GM18526 (cell line): ENCODE results near the gene BTBD9.

ENCODE experiments used
- POLR2A ChIP-seq: IDR thresholded peaks from 3 replicates; pipeline ENCODE4 v1.6.1; 2011; ENCODE audit not compliant: insufficient read length; ENCODE audit errors: extremely low read depth

The BTBD9 gene

DNA sequence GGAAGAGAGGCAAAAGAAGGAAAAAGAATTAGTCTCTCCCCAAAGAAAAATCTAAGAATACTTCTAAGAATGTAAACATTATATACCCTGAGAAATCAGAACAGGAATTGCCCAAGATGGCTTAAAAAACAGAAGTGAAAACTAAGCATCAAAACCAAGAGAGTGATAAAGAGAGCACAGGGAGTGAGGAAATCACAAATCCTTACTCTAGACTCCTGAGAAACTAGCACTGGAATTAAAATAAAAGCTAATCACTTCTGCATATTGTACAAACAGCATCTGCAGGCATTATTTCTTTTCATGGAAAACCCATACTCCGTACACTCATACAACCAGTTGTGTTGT lies 285.7 kb downstream of the BTBD9 start:
- TF ChIP-seq POLR2A: no peak

DNA sequence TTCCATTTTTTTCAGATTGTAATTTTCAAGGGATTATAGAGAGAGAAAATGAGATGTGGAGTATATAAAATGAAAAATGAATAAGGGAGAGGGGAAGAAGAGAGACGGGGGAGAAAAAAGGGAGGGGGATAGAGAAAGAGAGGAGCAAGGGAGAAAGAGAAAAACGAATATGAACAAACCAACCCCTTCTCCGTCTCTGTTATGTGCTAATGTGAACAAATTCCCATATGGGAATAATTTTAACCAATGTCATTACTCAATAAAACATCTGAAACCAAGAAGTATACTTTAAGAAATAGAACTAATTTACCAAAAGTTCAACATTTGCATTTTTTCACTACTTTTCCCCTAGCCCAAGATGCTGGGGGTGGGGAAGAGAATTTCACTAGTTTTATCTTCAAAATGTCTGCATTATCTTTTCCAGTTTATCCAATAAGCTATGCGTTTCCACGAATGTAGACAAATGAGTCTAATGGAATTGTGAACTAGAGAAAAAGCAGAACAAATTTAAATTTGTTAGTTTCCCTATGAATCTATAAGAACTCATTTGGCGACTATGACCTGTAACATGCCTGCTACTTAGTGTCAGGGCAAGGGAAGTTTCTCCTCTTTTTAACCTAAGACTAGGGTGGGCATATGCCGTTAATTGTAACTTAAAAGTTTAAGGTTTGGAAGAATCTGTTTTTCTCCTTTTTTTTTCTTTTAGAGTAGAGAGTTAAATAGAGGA lies 286.3 kb downstream of the BTBD9 start:
- TF ChIP-seq POLR2A: no peak

DNA sequence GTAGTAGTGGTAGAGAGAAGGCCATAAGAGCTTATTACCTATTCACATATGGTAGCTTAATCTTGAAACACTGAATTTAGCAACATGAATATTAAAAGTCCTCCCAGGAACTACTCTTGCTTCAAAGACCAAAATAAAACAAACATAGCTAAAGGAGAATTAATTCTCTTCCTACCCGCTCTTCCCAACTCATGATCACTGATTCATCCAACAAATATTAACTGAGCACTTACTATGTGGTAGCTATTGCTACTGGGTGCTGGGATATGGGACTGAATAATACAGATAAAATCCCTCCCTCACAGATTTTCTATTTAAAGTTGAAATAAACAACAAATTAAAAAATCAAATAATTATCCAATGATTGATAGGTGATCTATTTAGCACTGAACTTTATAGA lies 287.1 kb downstream of the BTBD9 start:
- no peak for TF ChIP-seq POLR2A

DNA sequence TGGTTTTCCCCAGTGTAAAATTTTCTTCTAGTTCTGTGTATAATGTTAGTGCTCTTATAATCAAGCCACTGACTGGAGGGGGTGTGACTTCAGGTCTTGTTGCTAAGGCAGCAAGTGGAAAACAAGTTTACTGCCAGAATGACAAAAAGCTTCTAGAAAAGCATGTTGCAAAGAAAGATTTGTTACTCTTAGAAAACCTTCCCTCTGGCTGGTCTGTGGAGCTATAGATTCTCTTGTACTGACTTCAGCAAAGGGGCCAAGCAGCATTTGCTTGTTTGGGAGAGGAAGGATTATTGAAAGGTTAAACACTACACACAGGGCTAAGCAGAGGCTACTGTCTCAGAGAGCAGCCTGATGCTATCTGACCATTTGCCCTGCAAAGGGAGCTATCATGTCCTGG lies 288.8 kb downstream of the BTBD9 start:
- TF ChIP-seq POLR2A: no peak

DNA sequence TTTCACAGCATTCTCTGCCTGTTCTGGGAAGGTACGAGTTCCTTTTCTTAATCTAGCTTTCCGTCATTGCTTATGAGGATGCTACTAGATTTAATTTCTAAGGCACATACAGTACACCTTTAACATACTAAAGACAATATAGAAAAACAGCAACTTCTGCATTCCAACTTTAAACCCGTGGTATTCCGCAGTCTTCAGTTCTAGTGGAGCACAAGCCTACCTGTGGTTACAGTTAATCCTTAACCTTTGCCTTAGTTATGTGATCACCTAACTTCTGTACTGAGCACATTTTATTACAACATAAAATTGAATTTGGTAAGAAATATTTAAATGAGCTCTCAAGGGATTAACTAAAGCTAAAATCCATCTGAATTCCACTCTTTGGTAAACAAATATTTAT lies 289.5 kb downstream of the BTBD9 start:
- TF ChIP-seq POLR2A: no peak

DNA sequence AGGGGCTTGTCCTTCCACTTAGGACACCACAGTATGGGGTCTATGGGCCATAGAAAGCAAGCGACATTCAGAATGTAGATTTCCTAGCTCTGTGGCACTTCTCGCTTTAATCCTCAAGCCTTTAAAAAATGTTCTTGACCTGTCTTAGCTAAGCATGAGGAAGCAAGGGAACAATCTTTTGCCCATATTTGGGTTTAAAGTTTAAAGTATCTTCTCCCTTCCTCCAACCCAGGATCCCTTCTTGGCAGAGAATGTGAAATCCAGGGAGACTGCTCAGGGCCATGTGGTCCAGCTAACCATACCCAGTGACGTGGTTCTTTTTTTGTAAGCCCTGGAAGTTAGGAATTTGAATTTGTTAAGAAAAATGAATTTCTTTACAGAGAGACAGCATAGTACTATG lies 289.9 kb downstream of the BTBD9 start:
- TF ChIP-seq POLR2A: no peak

DNA sequence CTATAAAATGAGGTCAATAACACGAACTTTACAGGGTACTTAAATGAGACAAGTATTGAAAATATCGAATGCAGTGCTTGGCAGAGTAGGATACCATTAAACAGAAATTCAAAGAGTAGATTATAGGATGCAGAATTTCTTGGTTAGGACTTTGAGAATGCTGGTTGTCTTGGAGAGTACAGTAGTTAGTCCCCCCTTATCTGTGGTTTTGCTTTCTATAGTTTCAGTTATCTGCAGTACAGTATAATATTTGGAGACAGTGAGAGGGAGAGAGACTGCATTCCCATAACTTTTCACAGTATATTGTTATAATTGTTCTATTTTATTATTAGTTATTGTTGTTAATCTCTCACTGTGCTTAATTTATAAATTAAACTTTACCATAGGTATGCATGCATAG lies 290.5 kb downstream of the BTBD9 start:
- no peak for TF ChIP-seq POLR2A

DNA sequence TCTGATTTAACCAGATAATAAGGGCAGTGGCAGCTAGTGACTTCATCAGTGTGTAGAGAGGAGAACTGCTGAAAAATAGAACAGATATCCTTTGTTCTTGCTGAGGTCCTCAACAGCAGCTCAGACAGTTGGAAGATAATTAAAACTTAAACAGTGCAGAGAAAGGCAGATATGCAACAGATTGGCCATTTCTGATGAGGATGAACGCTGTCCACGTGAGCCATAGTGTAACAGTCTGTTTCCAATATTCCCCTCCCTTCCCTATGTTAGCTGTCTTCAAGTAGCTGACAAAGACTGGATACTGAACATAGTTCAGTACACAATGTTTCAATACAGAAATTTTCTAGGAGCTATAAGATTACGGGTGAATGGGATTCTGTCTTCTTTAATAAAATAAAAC lies 291.4 kb downstream of the BTBD9 start:
- no peak for TF ChIP-seq POLR2A

DNA sequence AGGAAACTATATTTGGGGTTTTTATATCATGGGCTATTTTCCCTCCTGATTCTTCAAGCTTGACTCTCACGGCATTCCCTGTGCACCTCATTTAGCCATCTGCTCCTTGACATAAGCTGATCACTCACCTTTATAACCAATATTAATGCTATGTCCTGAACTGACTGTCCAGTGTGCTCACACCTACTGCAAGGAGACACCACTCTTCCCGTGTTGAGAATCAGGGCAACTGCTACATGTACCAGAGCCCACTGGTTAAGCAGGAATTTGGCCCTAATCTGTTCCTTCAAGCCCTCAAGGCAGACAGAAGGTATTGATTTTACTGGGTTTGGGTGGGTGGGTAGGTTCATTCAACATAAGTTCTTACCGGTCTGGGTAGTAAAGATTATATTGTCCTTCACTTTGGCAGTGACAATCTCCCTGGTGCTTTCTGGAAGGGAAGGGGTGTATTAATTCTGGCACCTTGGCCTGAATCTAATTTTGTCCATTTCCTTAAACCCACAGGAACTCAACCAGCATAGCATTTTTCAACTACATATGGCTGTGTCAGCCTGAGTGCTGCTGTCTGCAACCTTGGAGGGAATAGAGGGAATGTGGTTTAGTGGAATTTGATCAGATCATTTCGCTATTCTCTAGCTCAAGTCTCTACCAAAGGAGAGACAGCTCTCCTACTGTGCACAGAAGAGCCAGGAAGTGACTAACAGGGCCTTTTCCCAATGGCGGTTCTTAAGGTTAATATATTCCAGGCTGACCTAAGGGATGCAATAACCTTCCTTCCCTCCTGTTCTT lies 293.2 kb downstream of the BTBD9 start:
- no peak for TF ChIP-seq POLR2A

DNA sequence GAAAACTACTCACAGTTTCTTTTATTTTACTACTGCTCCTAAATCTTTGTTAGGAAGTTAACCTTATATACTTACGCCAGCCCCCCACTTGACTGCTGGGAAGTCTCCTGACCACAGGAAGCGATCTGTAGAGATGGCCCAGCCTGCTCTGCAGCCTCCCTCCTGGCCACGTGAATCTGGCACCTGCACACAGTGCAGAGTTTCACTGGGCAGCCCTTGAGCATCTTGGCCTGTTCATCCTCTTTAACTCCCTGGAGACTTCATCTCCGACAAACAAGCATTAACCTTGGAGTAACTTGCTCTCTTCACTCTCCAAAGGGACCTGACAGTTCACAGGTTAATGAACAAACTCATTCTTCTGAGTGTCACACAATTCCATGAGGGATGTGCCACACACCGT lies 294.1 kb downstream of the BTBD9 start:
- TF ChIP-seq POLR2A: no peak

DNA sequence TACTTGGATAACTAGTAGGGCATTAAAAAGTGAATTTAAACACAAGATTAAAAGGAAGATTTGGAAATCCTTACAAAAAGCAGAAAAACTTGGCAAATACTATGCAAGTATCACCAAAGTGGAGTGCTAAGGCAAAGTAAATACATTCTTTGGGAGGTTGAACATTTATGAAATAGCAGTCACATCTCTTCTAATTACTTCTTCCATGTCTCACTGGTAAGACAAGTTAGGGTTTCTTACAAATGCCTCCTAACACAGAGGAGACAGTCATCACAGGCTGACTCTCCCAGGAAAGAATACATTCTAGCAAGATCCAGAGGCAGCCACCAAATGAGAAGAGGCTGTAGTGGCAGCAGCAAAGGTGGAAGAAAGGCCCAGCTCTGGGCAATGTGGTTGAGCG lies 298.2 kb downstream of the BTBD9 start:
- TF ChIP-seq POLR2A: no peak

DNA sequence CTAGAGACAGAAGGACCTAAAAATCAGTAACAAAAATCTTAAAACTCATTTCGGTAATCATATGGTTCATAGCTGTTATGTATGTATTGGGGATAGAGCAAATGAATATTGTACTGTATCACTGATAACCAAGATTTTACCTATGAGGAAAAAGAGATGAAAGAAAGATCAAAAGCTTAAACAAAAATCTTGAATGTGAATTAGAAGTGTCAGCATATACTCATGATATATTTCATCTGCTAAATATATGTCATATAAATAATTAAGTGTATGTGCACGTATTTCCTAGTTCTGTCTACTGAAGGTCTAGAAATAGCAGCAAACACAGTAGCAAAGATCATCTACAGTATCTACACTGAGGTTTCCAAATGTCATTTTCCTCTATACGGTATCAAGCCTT lies 299.8 kb downstream of the BTBD9 start:
- TF ChIP-seq POLR2A: no peak

DNA sequence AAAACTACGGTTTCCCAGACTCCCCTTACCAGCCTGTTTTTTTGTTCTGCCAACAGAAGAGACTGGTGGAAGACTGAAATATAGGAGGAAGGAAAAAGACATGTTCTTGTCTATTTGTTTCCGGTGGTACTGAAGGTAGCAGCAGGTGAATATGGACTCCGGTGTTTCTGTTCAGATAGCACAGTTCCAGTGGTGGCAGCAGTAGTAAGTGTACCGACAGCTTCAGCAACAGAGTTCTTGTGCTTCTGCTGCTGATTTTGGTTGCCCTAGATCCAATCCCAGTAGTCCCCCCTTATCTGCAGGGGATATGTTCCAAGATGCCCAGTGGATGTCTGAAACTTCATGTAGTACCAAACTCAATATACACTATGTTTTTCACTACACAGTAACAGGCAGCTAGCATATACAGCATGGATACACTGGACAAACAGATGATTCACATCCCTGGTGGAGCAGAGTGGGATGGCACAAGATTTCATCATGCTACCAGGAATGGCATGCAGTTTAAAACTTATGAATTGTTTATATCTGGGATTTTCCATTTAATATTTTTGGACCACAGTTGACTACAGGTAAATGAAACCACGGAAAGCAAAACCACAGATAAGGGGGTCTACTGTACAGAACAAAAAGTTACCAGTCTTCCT lies 301.8 kb downstream of the BTBD9 start:
- no peak for TF ChIP-seq POLR2A

DNA sequence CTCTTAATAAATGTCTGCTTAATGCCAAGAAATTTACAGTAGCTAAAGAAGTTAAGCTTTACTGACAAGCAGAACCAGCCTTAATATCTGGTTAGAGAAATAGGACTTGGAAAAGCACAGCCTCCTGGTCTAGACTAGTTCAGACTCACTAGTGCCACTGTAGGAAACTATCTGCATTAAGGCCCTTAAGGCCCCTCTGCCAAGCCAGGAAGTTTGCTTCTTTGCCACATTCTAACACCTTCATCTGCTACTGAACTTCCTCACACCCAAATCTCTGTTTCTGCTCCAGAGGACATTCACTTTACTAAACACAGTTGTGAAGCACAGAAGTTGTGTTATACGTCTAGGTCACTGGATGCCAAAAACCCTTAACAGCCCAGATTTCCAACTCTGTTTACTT lies 302.8 kb downstream of the BTBD9 start:
- no peak for TF ChIP-seq POLR2A

DNA sequence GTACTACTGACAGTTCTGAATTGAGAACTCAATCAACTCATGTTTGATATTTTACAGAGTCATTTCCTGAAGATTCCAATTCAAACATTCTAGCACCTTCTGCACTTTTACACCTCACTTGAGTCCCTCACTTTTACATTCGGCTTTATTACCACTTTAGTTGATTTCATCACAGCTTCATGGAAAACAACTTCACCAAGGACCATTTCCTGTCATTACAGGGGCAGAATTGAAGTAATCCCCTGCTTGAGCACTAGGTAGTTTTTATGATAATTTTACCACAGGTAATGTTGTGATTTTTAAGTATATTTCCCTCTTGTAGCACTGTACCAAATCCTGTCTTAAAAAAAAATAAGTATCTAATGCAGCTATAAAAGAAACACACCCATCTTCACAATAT lies 312.9 kb downstream of the BTBD9 start:
- no peak for TF ChIP-seq POLR2A

DNA sequence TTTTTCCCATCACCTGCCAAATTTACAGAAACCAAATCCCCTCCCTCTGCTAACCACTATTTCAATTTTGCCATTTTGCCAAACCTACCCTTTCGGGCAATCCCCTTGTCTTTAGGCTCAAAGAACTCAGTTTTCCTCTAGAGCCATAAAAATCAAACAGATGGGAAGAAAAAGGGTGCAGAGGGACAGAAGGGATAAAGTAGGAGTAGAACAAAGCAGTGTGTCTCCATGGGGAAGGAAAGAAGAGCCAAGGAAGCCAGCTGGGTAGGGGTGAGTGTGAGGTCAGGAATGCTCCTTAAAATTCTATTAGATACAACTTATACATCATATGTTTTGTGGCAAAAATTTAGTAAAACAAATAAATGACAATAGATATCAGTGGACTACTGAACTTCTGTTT lies 316.5 kb downstream of the BTBD9 start:
- no peak for TF ChIP-seq POLR2A
